ENCODE measurements around the gene RCSD1.

The RCSD1 gene

GRCh38 chr1:167750641-167751040 lies 120.6 kb downstream of the RCSD1 start:
- DNase-seq = no peak

- no peak for DNase-seq
Measured at GRCh38 chr1:167751676-167752075, 121.6 kb downstream of the RCSD1 start.

- no peak for DNase-seq
Measured at GRCh38 chr1:167752219-167752985, 122.4 kb downstream of the RCSD1 start.

GRCh38 chr1:167755654-167756053 lies 125.6 kb downstream of the RCSD1 start:
- DNase-seq = no peak
